Activated naive CD8-positive, alpha-beta T cell treated with anti-CD3 and anti-CD28 coated beads for 36 hours (primary cell): ENCODE results near the gene BCL2L2. TPM values are rescaled to one million over a fixed set of nuclear protein-coding genes. Genes with fewer than 3 reads are reported as not detected.
A peak's percentile ranks its signal among the peaks of the same experiment; 100 is the strongest.
"Not testable (repeated sequence)": the region's sequence is repeated elsewhere in the genome, so short reads cannot be mapped to it uniquely, and the experiment has no call there.

Experiments
- DNase-seq: peaks from one replicate; pipeline ENCODE4 v3.0.0; 2021
- H3K27ac Mint-ChIP-seq: one replicate; pipeline ENCODE4 v1.8.0; 2022; ENCODE audit warnings: mild to moderate bottlenecking, moderate library complexity, mixed read lengths
- H3K27me3 Mint-ChIP-seq: one replicate; pipeline ENCODE4 v1.8.0; 2022; ENCODE audit warnings: mild to moderate bottlenecking, mixed read lengths
- H3K36me3 Mint-ChIP-seq: one replicate; pipeline ENCODE4 v1.8.0; 2021; ENCODE audit warnings: mild to moderate bottlenecking, mixed read lengths
- H3K4me1 Mint-ChIP-seq: one replicate; pipeline ENCODE4 v1.8.0; 2021; ENCODE audit warnings: mixed read lengths
- H3K4me3 Mint-ChIP-seq: one replicate; pipeline ENCODE4 v1.8.0; 2022; ENCODE audit warnings: mild to moderate bottlenecking, moderate library complexity, mixed read lengths
- H3K9me3 Mint-ChIP-seq: one replicate; pipeline ENCODE4 v1.8.0; 2022; ENCODE audit warnings: mixed read lengths
- total RNA-seq, 2 experiments: library from RNA; stranded (reverse); gene quantifications; one replicate each; pipeline ENCODE4 v1.2.3, GENCODE V29; 2021

The BCL2L2 gene, protein sequence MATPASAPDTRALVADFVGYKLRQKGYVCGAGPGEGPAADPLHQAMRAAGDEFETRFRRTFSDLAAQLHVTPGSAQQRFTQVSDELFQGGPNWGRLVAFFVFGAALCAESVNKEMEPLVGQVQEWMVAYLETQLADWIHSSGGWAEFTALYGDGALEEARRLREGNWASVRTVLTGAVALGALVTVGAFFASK
- 1 to 10 TPM; 1.4 to 1.8 TPM for total RNA-seq

DNA sequence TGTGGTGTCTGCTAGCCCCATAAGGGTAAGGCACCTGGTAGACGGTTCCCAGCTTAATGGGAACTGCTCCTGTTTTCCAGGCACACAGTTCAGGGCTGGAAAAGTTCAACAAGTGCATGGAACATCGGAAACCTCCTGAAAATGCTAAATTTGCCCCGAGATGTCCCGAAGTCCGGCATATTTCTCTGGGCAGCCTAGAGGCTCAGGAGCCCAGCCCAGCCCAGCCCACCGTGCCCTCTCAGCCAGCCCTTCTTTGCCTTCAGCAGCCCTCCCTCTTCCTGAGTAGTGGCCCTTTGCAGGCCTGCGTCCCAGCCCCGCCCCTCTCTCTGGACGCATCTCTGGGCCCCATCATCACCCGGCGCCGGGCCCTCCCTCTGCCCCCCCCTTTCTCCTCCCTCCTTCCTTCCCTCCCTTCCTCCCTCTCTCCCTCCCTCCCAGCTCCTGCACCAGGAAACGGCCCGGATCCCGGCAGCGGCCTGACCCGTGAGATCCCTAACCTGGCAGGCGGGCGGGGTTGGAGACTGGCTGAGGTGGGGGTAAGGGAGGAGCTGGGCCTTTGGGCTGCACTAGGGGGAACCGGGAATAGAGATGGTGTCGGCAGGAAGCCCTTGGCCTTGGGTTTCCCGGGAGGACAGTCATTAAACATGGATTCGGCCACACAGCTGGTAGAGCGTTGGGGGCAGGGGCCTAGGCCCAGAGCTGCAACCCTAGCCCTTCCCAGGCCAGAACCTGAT, at the start of gene BCL2L2:
Gene BCL2L2 (plus strand): TSS at position 422 of the 734 bp plus-strand sequence. CDS start 935 bp downstream, outside the sequence.
- Mint-ChIP-seq H3K4me1 (peaks cover 9% of the 10 kb centered on the region), H3K9me3 (no peaks in the 10 kb centered on the region), H3K36me3 (peaks cover 3% of the 10 kb centered on the region), H3K27me3 (peaks cover 38% of the 10 kb centered on the region), H3K4me3 (peak within 1 kb of the TSS; percentile 55), H3K27ac (no peak within 1 kb of the TSS)
- DNase-seq, result no peak

DNA sequence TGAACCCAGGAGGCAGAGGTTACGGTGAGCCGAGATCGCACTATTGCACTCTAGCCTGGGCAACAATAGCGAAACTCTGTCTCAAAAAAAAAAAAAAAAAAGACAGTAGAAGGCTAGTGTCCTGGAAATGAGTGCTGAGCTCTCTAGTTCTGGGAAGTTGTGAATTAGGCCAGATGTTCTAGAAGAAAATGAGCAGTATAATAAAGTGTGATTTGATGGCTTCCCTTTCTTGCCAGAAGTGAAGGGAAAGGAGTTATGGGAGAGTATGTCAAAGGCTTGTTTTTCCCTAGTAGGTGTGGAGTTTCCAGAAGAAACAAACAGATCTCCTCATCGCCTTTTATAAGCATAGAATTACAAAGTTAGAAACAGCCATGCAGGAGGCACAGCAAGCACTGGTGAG, 48.4 kb upstream of the BCL2L2 start:
- no peak for DNase-seq
- peaks cover 27% of the 10 kb centered on the region for H3K27me3 Mint-ChIP-seq
- H3K27ac Mint-ChIP-seq, result no peak overlapping the region
- H3K9me3 Mint-ChIP-seq, result no peaks in the 10 kb centered on the region
- H3K36me3 Mint-ChIP-seq, result no peaks in the 10 kb centered on the region
- H3K4me3 Mint-ChIP-seq, result no peak overlapping the region
- H3K4me1 Mint-ChIP-seq, result no peaks in the 10 kb centered on the region

DNA sequence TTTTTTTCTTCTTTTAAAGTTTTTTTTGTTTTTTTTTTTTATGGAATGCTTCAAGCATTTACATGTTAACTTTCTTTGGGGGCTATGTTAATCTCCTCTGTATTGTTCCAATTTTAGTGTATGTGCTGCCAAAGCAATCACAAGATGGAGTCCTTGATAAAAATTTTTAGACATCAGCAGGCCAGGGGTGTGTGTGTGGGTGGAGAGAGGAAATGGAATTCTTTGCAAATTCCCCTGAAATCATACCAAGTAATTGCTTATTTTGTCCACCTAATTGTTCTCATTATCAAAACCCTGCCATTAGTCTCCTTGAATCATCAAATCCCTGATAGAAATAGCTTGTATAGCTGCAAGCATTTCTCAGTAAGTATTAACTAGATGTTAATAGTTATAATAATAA, 47.2 kb upstream of the BCL2L2 start:
- H3K9me3 Mint-ChIP-seq, result no peaks in the 10 kb centered on the region
- no peak overlapping the region for H3K27ac Mint-ChIP-seq
- H3K36me3 Mint-ChIP-seq, result no peaks in the 10 kb centered on the region
- DNase-seq, result no peak
- H3K4me1 Mint-ChIP-seq, result no peaks in the 10 kb centered on the region
- H3K27me3 Mint-ChIP-seq, result peaks cover 37% of the 10 kb centered on the region
- no peak overlapping the region for H3K4me3 Mint-ChIP-seq

DNA sequence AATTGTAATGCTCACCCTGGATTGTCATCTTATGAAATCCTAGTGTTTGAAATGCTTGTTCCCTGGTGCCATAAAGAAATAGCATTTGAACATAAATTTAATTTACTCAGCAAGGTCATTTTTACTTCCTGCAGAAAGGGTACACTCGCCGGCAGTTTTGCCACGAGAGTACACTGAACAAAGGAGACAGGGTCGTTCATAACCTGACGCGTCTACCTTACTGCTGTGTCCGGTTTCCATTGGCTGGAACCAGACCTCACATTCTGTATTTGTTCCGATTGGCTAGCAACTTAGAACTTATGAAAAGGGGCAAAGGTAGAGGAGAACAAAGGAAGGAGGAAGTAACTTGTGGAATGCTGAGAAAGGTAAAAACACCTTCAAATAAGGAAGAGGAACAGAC, 45.8 kb upstream of the BCL2L2 start:
- not testable (repeated sequence) for H3K9me3 Mint-ChIP-seq, H3K27ac Mint-ChIP-seq, H3K36me3 Mint-ChIP-seq, H3K4me1 Mint-ChIP-seq, DNase-seq, H3K4me3 Mint-ChIP-seq
- peaks cover 42% of the 10 kb centered on the region for H3K27me3 Mint-ChIP-seq

DNA sequence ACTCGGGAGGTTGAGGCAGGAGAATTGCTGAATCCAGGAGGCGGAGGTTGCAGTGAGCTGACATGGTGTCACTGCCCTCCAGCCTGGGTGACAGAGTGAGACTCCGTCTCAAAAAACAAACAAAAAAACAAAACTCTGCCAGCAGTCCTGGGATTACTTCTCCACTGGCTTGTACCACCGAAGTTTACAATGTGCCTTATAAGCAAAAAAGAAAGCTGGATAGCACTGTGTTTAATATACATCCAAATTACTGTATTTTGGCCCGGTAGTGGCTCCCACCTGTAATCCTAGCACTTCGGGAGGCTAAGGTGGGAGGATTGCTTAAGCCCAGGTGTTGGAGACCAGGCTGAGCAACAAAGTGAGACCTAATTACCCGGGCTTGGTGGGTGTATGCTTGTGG, 37.4 kb upstream of the BCL2L2 start:
- Mint-ChIP-seq H3K27ac (no peak overlapping the region), H3K36me3 (no peaks in the 10 kb centered on the region), H3K9me3 (no peaks in the 10 kb centered on the region), H3K4me1 (no peaks in the 10 kb centered on the region), H3K4me3 (no peak overlapping the region), H3K27me3 (peaks cover 7% of the 10 kb centered on the region)
- DNase-seq, result no peak

DNA sequence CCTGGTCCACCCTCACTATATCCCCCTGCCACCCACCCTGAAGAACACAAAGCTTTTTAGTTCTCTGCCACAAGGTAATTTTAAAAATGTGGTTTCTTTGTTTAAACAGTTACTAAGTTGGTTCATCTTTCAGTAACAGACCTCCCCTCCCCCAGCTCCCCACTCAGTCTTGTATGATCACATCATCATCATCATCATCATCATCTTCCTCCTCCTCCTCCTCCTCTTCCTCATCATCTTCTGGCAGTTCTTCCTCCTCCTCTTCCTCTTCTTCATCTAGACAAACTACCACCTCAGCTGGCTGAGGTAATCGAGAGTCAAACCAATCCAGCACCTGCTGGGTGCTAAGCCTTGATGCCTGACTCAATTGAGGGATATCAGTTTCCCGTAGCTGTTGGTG, 31.2 kb upstream of the BCL2L2 start:
- H3K4me1 Mint-ChIP-seq, result peaks cover 2% of the 10 kb centered on the region
- no peak overlapping the region for H3K27ac Mint-ChIP-seq
- H3K36me3 Mint-ChIP-seq, result peaks cover 17% of the 10 kb centered on the region
- no peak for DNase-seq
- no peaks in the 10 kb centered on the region for H3K27me3 Mint-ChIP-seq
- H3K4me3 Mint-ChIP-seq, result no peak overlapping the region
- no peaks in the 10 kb centered on the region for H3K9me3 Mint-ChIP-seq

DNA sequence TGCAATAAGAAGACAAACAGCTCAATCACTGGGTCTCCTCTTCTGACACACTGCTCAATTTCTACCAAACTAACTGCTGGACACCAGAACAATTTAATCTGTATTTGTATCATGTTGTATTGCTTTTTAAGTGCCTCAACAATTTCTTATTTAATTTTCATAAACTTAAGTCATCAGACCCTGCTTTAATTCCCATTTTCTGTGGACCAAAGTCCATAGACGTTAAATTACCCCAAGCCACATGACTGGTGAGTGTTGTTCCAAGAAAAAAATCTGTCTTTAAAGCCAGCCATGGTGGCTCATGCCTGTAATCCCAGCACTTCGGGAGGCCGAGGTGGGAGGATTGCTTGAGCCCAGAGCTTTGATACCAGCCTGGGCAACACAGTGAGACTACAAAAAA, 29.4 kb upstream of the BCL2L2 start:
- H3K9me3 Mint-ChIP-seq, result no peaks in the 10 kb centered on the region
- DNase-seq, result no peak
- H3K27ac Mint-ChIP-seq, result no peak overlapping the region
- no peaks in the 10 kb centered on the region for H3K27me3 Mint-ChIP-seq
- H3K4me1 Mint-ChIP-seq, result peaks cover 5% of the 10 kb centered on the region
- H3K36me3 Mint-ChIP-seq, result peaks cover 17% of the 10 kb centered on the region
- no peak overlapping the region for H3K4me3 Mint-ChIP-seq

DNA sequence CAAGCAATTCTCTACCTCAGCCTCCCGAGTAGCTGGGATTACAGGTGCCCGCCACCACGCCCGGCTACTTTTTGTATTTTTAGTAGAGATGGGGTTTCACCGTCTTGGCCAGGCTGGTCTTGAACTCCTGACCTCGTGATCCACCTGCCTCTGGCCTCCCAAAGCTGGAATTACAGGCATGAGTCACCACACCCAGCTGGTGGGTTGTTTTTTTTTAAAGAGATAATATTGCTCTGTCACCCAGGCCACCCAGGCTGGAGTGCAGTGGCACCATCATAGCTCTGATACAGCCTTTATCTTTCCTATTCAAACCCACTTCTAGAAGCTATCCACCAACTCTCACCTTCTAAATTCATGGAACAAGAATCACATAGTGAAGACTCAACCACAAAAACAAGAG, 28.7 kb upstream of the BCL2L2 start:
- H3K27me3 Mint-ChIP-seq, H3K9me3 Mint-ChIP-seq, H3K27ac Mint-ChIP-seq, H3K4me3 Mint-ChIP-seq, DNase-seq: not testable (repeated sequence)
- H3K4me1 Mint-ChIP-seq, result peaks cover 12% of the 10 kb centered on the region
- H3K36me3 Mint-ChIP-seq, result peaks cover 19% of the 10 kb centered on the region

DNA sequence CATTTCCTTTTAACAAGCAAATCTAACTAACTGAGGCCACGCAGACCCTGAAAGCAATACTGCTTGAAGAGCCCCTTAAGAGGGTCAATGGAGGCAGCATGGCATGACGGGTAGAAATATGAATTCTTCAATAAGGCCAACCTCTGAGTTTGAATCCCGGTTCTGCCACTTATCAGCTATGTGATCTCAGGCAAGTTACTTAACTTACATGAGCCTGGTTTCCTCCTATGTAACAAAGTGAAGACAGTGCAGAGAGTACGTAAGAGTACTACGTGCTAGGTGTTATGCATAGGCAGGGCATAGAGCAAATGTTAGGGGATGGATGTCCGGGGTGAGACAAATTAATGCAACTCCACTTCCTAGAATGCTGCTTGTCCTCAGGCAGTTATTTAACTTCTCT, 25.4 kb upstream of the BCL2L2 start:
- Mint-ChIP-seq H3K9me3 (no peaks in the 10 kb centered on the region), H3K27ac (no peak overlapping the region), H3K4me1 (peaks cover 22% of the 10 kb centered on the region), H3K36me3 (peaks cover 21% of the 10 kb centered on the region), H3K4me3 (no peak overlapping the region), H3K27me3 (no peaks in the 10 kb centered on the region)
- DNase-seq, result no peak

DNA sequence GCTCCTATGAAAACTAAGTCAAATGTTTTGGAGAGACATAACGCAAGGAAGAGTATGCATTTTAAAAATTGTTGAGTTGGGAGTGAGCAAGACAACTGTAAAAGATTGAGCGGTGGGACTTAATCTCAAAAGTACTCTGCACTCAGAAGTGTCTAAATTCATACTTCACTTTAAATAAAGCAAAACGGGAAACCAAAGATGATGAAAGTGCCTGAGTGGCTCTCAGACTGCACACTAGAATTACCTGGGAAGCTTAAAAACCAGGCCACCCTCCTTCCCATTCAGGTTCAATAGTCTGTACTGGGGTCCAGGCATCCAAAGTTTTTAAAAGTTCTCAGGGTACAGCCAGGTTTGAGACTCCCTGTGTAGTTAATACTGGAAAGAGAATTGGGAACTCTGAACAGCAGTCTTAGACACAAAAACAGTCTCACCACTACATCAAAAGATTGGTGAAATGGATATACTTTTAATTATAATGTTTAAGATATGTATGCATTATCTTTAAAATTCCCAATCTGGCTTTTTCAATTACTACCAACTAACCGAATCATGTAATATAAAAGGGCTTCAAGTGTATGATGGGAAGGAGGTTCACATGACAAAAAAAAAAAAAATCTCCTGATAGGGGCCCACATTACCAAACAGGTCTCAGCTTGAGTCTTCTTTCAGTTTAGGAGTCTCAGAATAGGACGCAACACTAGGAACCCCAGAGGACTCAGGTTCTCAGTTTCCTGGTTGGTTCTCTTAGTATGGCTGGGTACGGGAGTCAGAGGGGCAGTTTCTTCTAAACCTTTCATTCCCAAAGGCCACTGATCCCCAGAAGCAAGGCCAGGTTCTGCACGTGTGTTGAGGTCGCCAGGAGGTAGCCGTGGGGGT, 21.7 kb upstream of the BCL2L2 start:
- H3K4me3 Mint-ChIP-seq, result peak overlapping the region; percentile 91
- H3K4me1 Mint-ChIP-seq, result peaks cover 25% of the 10 kb centered on the region
- no peaks in the 10 kb centered on the region for H3K9me3 Mint-ChIP-seq
- peak overlapping the region; percentile 96 for H3K27ac Mint-ChIP-seq
- H3K36me3 Mint-ChIP-seq, result peaks cover 16% of the 10 kb centered on the region
- H3K27me3 Mint-ChIP-seq, result no peaks in the 10 kb centered on the region
- no peak for DNase-seq

DNA sequence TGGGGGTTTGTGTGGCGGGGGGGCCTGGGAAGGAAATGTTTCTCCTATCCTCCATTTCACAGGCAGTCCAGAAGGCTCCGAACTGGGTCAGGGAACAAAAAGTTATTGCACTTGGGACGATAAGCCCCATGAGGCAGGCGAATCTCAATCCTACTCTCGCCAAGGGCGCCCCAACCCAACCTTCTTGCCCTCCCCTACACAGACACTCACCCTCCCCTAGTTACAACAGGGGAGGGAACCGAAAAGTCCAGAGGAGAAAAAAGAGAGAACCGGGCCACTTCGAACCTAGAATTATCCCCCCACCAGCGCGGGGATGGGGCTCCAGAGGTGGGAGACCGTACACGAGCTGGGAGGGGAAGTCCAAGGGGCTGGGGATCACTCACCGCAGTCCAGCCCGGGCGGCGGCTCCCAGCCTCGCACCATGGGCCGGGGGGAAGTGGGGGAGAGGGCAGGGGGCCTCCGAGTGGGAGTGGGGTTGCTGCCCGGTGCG, 21.1 kb upstream of the BCL2L2 start:
- no peaks in the 10 kb centered on the region for H3K9me3 Mint-ChIP-seq
- peak overlapping the region; percentile 96 for H3K27ac Mint-ChIP-seq
- no peaks in the 10 kb centered on the region for H3K27me3 Mint-ChIP-seq
- peaks cover 25% of the 10 kb centered on the region for H3K4me1 Mint-ChIP-seq
- H3K36me3 Mint-ChIP-seq, result peaks cover 16% of the 10 kb centered on the region
- H3K4me3 Mint-ChIP-seq, result peak overlapping the region; percentile 91
- DNase-seq, result no peak

DNA sequence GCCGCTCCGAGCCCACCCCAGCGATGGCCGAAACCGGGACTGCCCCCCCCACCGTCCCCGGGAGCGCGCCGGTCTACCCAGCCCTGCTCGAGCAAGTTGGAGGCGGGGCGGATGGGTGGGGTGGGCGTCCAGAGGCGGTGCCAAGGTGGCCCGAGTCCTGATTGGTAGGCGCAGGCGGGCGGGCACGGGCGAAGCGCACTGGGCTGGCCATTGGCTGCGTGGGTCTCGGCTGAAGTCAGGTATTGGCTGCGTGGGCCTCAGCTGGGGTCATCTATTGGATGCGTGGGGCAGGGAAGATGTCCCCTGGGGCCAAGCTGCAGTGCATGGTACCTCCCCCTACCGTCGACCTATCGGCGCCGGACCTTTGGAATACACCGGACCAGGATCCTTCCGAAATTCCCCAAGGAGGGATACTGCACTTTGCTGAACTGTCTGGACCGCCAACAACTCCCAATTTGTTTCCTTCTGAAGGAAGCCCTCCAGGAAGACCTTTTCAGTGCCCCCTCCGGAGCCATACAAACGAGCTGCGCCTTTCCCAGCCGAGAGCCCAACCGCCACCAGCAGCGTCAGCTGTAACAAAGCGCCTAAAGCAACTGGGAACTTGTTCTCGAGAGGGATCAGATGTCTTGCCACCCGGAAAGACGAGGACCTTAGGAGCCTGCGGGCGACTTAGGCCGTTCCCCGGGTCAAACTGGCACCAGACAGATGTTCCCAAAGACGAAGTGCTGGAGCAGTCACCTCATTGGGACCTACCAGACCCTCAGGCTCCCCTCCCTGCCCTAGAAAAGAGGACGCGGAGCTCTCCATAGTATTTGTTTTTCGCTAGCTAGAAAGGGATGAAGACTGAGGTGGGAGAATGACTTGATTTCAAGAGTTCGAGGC, 20.4 kb upstream of the BCL2L2 start, which contains the start of gene HOMEZ:
Gene HOMEZ (minus strand): TSS at position 113 of the 882 bp plus-strand sequence. CDS start 180 bp downstream, outside the sequence.
- DNase-seq, result peak; percentile 99
- Mint-ChIP-seq H3K36me3 (peaks cover 16% of the 10 kb centered on the region), H3K27me3 (no peaks in the 10 kb centered on the region), H3K4me1 (peaks cover 25% of the 10 kb centered on the region), H3K9me3 (no peaks in the 10 kb centered on the region), H3K27ac (peak within 1 kb of the TSS; percentile 96), H3K4me3 (peak within 1 kb of the TSS; percentile 91)

DNA sequence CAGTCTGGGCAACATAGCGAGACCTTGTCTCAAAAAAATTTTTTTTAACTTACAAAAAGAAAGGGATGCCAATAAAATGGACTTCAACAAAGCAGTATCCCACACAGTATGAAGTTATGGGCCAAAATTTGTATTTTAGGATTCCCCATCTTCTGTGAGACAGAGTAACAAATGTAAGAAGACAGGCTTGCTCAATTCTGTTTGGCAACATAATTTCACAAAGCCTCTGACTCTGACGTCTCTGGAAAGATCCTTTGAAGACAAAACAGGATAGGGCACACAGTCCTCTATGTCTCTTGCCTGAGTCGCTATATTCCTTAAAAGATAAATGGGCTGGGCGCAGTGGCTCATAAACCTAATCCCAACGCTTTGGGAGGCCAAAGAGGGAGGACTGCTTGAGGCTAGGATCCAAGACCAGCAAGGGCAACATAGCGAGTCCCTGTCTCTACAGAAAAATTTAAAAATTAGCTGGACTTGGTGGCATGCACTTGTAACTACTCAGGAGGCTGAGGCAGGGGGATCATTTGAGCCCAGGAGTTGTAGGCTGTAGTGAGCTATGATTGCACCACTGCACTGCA, 19.6 kb upstream of the BCL2L2 start:
- peaks cover 16% of the 10 kb centered on the region for H3K36me3 Mint-ChIP-seq
- DNase-seq, result no peak
- H3K4me3 Mint-ChIP-seq, result peak overlapping the region; percentile 91
- H3K9me3 Mint-ChIP-seq, result no peaks in the 10 kb centered on the region
- no peaks in the 10 kb centered on the region for H3K27me3 Mint-ChIP-seq
- H3K27ac Mint-ChIP-seq, result peak overlapping the region; percentile 86
- peaks cover 24% of the 10 kb centered on the region for H3K4me1 Mint-ChIP-seq
